SH-SY5Y (cell line): ENCODE measurements around the gene GBP4.

Experiments
- GATA2 ChIP-seq: IDR thresholded peaks from 2 replicates; pipeline ENCODE4 v1.6.1; 2011; ENCODE audit warnings: mild to moderate bottlenecking, low read depth, low read length
- GATA3 ChIP-seq: IDR thresholded peaks from 2 replicates; pipeline ENCODE4 v1.6.1; 2011; ENCODE audit warnings: low read depth, mild to moderate bottlenecking, low read length, moderate library complexity

GRCh38 chr1:89142160-89142559 lies 56.6 kb downstream of the GBP4 start:
- TF ChIP-seq GATA2 = no peak
- no peak for TF ChIP-seq GATA3
